Breast epithelium (tissue), 4 donors: ENCODE measurements around the gene SYTL3. TPM values are rescaled to one million over a fixed set of nuclear protein-coding genes. Genes with fewer than 3 reads are reported as not detected.
"Not testable (repeated sequence)": the region's sequence is repeated elsewhere in the genome, so short reads cannot be mapped to it uniquely, and the experiment has no call there.

Experiments used
- DNase-seq, 2 donors: peaks; one replicate each; pipeline ENCODE4 v3.0.0-alpha.2; 2019; ENCODE audit warnings: low spot score in 2 of 2
- H3K27ac ChIP-seq, 2 donors: fragments of 200-600 bp; sonication (generic) in 1 of 2; one replicate each; pipeline ENCODE4 v1.5.1; 2016 to 2019; ENCODE audit warnings: mild to moderate bottlenecking in 1 of 2
- H3K27me3 ChIP-seq, 2 donors: fragments of 200-600 bp; sonication (generic) in 1 of 2; one replicate each; pipeline versions ENCODE4 v1.5.1 to v1.6.0; 2017 to 2019; ENCODE audit warnings: control low read depth in 1 of 2, mild to moderate bottlenecking in 1 of 2
- H3K36me3 ChIP-seq: fragments of 200-600 bp; one replicate; pipeline ENCODE4 v1.5.1; 2019
- H3K4me1 ChIP-seq, 2 donors: fragments of 200-600 bp; sonication (generic); one replicate each; pipeline ENCODE4 v1.5.1; 2016 to 2019; ENCODE audit warnings: control low read depth in 1 of 2
- H3K4me3 ChIP-seq, 3 donors: fragments of 200-600 bp; sonication (generic); 1 replicate in 2 of 3; 2 replicates in 1 of 3; pipeline ENCODE4 v1.5.1; 2016 to 2019; ENCODE audit warnings: mild to moderate bottlenecking in 3 of 3, moderate library complexity in 2 of 3
- H3K9me3 ChIP-seq, 2 donors: fragments of 200-600 bp; sonication (generic) in 1 of 2; one replicate each; pipeline ENCODE4 v1.5.1; 2016 to 2019; ENCODE audit warnings: control low read depth in 1 of 2
- POLR2A ChIP-seq: fragments of 450-650 bp; IDR thresholded peaks from one replicate; pipeline ENCODE4 v1.6.1; 2016; ENCODE audit warnings: antibody characterized with exemption, mild to moderate bottlenecking, moderate library complexity
- POLR2AphosphoS5 ChIP-seq, 3 donors: sonication (generic); formaldehyde crosslinking; IDR thresholded peaks; one replicate each; pipeline ENCODE4 v1.6.1; 2017; ENCODE audit warnings: antibody characterized with exemption in 3 of 3
- intact Hi-C: fragments of 100-400 bp; cut with DNase I; formaldehyde crosslinking; loops from one replicate; pipeline ENCODE4 v1.15.1; 2023; ENCODE audit warnings: low total_unique reads
- total RNA-seq, 3 donors: library from RNA; depleted of rRNA; stranded (reverse); fragments of >200 nt; gene quantifications; one replicate each; pipeline ENCODE4 v1.1.0, GENCODE V29; 2016
- TF ChIP-seq, protein P1 (sequence below), 3 donors: fragments of 450-650 bp; IDR thresholded peaks; one replicate each; pipeline ENCODE4 v1.5.1; 2016 to 2017; ENCODE audit warnings: antibody characterized with exemption in 3 of 3, mild to moderate bottlenecking in 3 of 3, moderate library complexity in 3 of 3

Gene SYTL3
- total RNA-seq, 3 donors from 2014 or later: 5.2 to 8.0 (median 7.5) TPM

DNA sequence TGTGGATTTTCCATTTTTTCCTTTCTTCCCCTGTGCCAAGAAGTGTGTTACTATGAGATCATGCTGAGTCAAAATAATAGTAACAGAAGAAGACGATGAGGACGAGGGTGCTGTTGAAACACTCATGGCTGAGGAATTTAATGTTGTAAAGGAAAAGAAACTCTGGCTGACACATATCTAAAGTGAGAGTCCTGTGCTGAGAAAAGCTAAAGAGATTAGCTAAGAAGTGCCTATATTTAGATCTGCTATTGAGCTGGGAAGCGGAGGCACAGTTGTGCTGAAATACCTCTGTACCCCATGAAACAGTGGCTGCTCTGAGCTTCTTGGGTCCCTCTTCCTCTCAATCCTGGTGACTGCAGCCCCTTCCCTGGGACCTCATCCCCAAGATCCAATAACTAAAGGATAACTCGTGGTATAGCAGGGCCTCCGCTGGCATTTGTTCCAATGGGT is 1.1 kb upstream of the SYTL3 start:
- no peak overlapping the region for H3K4me3 ChIP-seq
- no peak for DNase-seq
- TF ChIP-seq POLR2AphosphoS5 (IDR thresholded peaks at IDR 0.05): no peak
- TF ChIP-seq, protein P1, sequence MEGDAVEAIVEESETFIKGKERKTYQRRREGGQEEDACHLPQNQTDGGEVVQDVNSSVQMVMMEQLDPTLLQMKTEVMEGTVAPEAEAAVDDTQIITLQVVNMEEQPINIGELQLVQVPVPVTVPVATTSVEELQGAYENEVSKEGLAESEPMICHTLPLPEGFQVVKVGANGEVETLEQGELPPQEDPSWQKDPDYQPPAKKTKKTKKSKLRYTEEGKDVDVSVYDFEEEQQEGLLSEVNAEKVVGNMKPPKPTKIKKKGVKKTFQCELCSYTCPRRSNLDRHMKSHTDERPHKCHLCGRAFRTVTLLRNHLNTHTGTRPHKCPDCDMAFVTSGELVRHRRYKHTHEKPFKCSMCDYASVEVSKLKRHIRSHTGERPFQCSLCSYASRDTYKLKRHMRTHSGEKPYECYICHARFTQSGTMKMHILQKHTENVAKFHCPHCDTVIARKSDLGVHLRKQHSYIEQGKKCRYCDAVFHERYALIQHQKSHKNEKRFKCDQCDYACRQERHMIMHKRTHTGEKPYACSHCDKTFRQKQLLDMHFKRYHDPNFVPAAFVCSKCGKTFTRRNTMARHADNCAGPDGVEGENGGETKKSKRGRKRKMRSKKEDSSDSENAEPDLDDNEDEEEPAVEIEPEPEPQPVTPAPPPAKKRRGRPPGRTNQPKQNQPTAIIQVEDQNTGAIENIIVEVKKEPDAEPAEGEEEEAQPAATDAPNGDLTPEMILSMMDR (IDR thresholded peaks at IDR 0.05): no peak
- TF ChIP-seq POLR2A: no peak
- intact Hi-C loops: no loop called here
- no peaks in the 10 kb centered on the region for H3K27me3 ChIP-seq
- no peaks in the 10 kb centered on the region for H3K4me1 ChIP-seq
- no peaks in the 10 kb centered on the region for H3K9me3 ChIP-seq
- H3K36me3 ChIP-seq: no peaks in the 10 kb centered on the region
- peak overlapping the region in 1 of 2 donors; percentile 5 for H3K27ac ChIP-seq

DNA sequence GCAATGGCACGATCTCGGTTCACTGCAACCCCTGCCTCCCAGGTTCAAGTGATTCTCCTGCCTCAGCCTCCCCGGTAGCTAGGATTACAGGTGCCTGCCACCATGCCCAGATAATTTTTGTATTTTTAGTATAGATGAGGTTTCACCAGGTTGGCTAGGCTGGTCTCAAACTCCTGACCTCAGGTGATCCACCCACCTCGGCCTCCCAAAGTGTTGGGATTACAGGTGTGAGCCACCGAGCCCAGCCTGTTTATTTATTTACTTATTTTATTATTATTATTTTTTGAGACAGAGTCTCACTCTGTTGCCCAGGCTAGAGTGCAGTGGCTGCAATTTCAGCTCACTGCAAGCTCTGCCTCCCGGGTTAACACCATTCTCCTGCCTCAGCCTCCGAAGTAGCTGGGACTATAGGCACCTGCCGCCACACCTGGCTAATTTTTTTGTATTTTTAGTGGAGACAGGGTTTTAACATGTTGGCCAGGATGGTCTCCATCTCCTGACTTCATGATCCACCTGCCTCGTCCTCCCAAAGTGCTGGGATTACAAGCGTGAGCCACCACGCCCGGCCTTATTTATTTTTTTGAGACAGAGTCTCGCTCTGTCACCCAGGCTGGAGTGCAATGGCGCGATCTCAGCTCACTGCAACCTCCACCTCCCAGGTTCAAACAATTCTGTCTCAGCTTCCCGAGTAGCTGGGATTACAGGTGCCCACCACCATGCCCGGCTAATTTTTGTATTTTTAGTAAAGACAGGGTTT is 2.3 kb downstream of the SYTL3 start:
- H3K9me3 ChIP-seq, H3K4me1 ChIP-seq, H3K36me3 ChIP-seq, H3K4me3 ChIP-seq, DNase-seq, H3K27ac ChIP-seq, H3K27me3 ChIP-seq, intact Hi-C loops: not testable (repeated sequence)

DNA sequence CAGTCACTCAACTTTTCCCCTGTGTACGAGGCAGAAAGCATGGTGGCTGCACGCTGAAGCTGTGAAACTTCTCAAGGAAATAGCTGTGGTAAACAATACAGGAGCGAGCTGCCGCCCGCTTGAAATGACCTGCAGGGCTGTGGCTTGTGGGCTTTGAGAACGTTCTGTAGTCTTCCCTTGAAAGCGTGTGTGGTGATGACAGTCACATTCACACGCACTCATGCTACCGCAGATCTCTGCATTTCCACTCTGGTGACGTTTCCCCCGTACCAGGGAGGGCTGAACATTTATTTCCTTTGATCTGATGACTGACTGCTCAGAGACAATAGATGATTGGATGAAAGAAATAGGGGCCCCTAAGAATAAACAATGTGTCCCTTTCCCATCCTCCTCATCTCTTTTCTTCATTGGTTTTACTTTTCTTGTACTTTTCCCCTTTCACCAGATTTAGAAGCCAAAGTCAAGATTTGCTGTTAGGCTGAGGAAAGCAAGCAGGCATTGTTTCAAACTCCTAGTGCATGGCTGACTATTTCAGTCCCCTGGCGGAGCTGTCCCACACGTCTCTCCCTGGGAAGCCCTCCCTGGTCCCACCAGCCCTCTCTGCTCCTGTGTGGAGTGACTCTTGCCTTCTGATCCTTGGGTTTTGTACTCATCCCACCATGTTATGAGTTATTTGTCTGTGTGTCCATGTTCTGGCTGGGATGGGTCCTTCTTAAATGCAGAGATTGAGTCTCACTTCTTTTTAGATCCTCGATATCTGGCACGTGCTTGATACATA is 3.9 kb downstream of the SYTL3 start:
- Histone ChIP-seq H3K4me1 (no peaks in the 10 kb centered on the region), H3K36me3 (no peaks in the 10 kb centered on the region), H3K4me3 (no peak overlapping the region), H3K9me3 (no peaks in the 10 kb centered on the region), H3K27ac (peak overlapping the region; percentile 45 to 58), H3K27me3 (no peaks in the 10 kb centered on the region)
- peak in 1 of 2 donors; percentile 55 for DNase-seq
- no peak for TF ChIP-seq POLR2A
- TF ChIP-seq, protein P1 (IDR thresholded peaks at IDR 0.05): no peak
- TF ChIP-seq POLR2AphosphoS5 (IDR thresholded peaks at IDR 0.05): no peak
- intact Hi-C loops: no loop called here

DNA sequence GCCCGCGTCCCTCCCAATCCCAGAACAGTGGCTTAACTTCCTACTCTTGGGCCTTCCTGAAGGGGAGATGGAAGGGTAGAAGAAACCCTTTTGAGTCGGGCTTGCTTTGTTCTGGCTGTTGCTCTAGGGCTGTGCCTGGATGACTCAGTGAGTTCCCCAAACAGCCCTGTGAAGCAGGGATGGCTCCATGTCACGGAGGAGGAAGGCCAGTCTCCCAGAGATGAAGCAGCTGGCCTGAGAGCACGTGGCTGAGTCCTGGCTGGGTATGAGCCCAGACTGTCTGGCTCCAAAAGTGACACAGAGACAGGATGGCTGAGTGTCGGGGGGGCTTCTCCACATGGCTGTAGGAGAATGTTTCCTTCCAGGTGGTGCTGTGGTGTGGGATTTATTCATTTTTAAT is 4.6 kb downstream of the SYTL3 start:
- intact Hi-C loops: no loop called here
- Histone ChIP-seq H3K9me3 (no peaks in the 10 kb centered on the region), H3K4me3 (no peak overlapping the region), H3K4me1 (no peaks in the 10 kb centered on the region), H3K27me3 (no peaks in the 10 kb centered on the region), H3K36me3 (no peaks in the 10 kb centered on the region), H3K27ac (peak overlapping the region; percentile 45 to 58)
- DNase-seq: no peak
- TF ChIP-seq POLR2AphosphoS5 (IDR thresholded peaks at IDR 0.05): no peak
- TF ChIP-seq, protein P1 (IDR thresholded peaks at IDR 0.05): no peak
- TF ChIP-seq POLR2A: no peak

DNA sequence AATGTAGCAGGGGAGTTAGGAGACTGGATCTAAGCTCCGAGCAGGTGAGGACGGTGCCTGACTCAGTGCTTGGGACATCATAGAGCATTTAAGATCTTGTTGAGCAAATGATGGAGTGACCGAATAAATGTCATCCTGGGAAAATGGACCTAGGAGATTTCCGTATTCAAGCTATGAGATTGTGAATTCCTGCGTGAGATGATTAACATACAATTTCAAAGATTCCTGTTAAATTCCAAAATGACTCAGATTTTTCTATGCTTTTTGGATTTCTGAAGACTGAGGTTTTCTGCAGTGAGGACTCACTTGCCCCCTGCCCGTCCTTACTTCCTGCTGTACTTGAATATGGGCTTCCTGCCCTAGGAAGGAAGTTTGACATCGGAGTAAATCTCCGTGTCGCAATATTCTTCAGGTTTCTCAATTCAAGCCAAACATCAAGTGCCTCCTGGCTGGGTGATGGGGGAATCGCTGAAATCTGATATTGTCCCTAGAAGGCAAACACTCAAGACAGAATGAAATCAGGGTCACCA is 5.2 kb downstream of the SYTL3 start:
- Histone ChIP-seq H3K4me3 (no peak overlapping the region), H3K27ac (peak overlapping the region in 1 of 2 donors; percentile 45)
- intact Hi-C loops: no loop called here

More for the DNA sequence above, 5.2 kb downstream of the SYTL3 start:
- no peak for TF ChIP-seq POLR2A
- TF ChIP-seq, protein P1 (IDR thresholded peaks at IDR 0.05): no peak
- TF ChIP-seq POLR2AphosphoS5 (IDR thresholded peaks at IDR 0.05): no peak
- H3K4me1 ChIP-seq: no peaks in the 10 kb centered on the region
- no peaks in the 10 kb centered on the region for H3K36me3 ChIP-seq
- H3K27me3 ChIP-seq: no peaks in the 10 kb centered on the region
- H3K9me3 ChIP-seq: no peaks in the 10 kb centered on the region
- no peak for DNase-seq
